ENCODE measurements around the gene PPP5C. TPM values are rescaled to one million over a fixed set of nuclear protein-coding genes. Genes with fewer than 3 reads are reported as not detected.

Gene PPP5C
- total and polyA plus RNA-seq, 4 donors = 19.0 to 50.5 (median 28.3) TPM

DNA sequence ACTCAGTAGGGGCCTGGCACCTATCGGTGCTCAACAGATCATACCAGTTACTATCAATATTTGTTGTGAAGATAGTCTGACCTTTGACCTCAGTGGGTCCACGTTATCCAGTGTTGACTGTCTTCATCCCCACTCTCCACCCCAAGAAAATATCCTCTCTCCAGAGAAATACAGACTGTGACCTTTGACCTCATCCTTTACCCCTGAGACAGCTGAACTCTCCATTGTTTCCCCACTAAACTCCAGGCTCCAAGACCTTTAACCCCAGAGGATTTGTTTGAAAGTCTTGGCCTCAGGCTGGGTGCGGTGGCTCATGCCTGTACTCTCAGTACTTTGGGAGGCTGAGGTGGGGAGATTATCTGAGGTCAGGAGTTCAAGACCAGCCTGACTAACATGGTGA lies 22.6 kb upstream of the PPP5C start:
- H3K4me3 ChIP-seq (ENCODE audit: low read depth in 1 of 3, low read length in 3 of 3) = no peak overlapping the region
- H3K36me3 ChIP-seq (ENCODE audit: control insufficient read depth in 4 of 4, insufficient read depth in 3 of 4, low read depth in 1 of 4, low read length in 3 of 4) = no peaks in the 10 kb centered on the region
- peaks cover 2 to 19% (median 13%) of the 10 kb centered on the region in 4 donors for H3K9me3 ChIP-seq (ENCODE audit: control insufficient read depth in 4 of 4, low read length in 3 of 4)
- H3K27me3 ChIP-seq (ENCODE audit: control insufficient read depth in 4 of 4, insufficient read depth in 4 of 4, low read length in 3 of 4) = no peaks in the 10 kb centered on the region
- 62% methylated on average over 3 of the region's 3 CpGs for WGBS
- no peak overlapping the region for H3K27ac ChIP-seq (ENCODE audit: low read depth in 1 of 2, low read length in 2 of 2)
- H3K4me1 ChIP-seq (ENCODE audit: control insufficient read depth in 4 of 4, insufficient read depth in 4 of 4, low read length in 3 of 4) = no peaks in the 10 kb centered on the region
- TF ChIP-seq NR2F2 (IDR thresholded peaks at IDR 0.05) = peak; percentile 60
- TF ChIP-seq, protein P1, sequence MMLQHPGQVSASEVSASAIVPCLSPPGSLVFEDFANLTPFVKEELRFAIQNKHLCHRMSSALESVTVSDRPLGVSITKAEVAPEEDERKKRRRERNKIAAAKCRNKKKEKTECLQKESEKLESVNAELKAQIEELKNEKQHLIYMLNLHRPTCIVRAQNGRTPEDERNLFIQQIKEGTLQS (IDR thresholded peaks at IDR 0.05) = no peak
- no peak for TF ChIP-seq GABPA (IDR thresholded peaks at IDR 0.05 in 1 of 2, conservative IDR thresholded peaks at IDR 0.05 in 1 of 2)
- no peak for DNase-seq (ENCODE audit: low spot score)
- H3K9ac ChIP-seq (ENCODE audit: low read depth in 1 of 2, low read length in 2 of 2) = no peak overlapping the region

DNA sequence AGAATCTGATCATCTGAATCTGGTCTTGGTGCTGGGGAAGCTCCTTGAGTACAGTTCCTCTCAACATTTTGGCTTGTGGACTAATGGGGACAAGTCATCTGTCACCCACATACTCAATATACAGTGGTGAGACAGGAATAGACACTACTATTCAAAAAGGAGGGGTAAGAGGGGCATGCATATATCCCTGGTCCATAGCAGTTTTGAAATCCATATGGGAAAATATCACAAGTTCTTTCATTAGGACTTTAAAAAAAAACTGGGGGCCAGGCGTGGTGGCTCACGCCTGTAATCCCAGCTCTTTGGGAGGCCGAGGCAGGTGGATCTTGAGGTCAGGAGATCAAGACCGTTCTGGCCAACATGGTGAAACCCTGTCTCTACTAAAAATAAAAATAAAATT lies 20.3 kb upstream of the PPP5C start:
- TF ChIP-seq RXRA (IDR thresholded peaks at IDR 0.05) (no peak), NR2F2 (IDR thresholded peaks at IDR 0.05) (no peak), SP1 (IDR thresholded peaks at IDR 0.05) (no peak), HNF4A (conservative IDR thresholded peaks at IDR 0.05) (no peak), EGR1 (IDR thresholded peaks at IDR 0.05; ENCODE audit: low read depth in 2 of 2) (no peak), YY1 (IDR thresholded peaks at IDR 0.05) (no peak)
- TF ChIP-seq, protein P1 (IDR thresholded peaks at IDR 0.05) = no peak

DNA sequence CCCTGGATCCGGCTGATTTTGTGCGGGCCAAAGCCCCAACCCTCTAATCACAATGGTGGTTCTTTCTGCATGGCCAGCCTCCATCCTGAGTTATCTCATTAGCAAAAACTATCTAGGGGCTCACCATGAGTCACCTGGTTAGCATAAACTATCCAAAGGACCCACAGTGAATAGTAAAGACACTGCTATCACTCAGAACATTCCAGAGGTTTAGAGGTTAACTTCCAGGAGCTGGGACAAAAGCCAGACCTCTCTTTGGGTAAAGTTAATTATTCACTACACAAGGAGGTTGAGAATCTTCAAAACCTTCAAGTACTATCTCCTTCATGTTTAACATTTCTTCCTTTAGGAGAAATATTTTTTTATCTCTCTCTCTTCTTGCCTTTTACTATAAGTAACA lies 18.8 kb upstream of the PPP5C start:
- H3K36me3 ChIP-seq (ENCODE audit: control insufficient read depth in 4 of 4, insufficient read depth in 3 of 4, low read depth in 1 of 4, low read length in 3 of 4) = no peaks in the 10 kb centered on the region
- no peak overlapping the region for H3K27ac ChIP-seq (ENCODE audit: low read depth in 1 of 2, low read length in 2 of 2)
- no peaks in the 10 kb centered on the region for H3K27me3 ChIP-seq (ENCODE audit: control insufficient read depth in 4 of 4, insufficient read depth in 4 of 4, low read length in 3 of 4)
- H3K9me3 ChIP-seq (ENCODE audit: control insufficient read depth in 4 of 4, low read length in 3 of 4) = peaks cover 2 to 19% (median 13%) of the 10 kb centered on the region in 4 donors
- 97% methylated on average over 2 of the region's 2 CpGs for WGBS
- H3K9ac ChIP-seq (ENCODE audit: low read depth in 1 of 2, low read length in 2 of 2) = no peak overlapping the region
- no peak for DNase-seq (ENCODE audit: low spot score)
- H3K4me1 ChIP-seq (ENCODE audit: control insufficient read depth in 4 of 4, insufficient read depth in 4 of 4, low read length in 3 of 4) = no peaks in the 10 kb centered on the region
- no peak for TF ChIP-seq JUND (IDR thresholded peaks at IDR 0.05)
- TF ChIP-seq EGR1 (IDR thresholded peaks at IDR 0.05; ENCODE audit: low read depth in 2 of 2) = no peak
- TF ChIP-seq, protein P2, sequence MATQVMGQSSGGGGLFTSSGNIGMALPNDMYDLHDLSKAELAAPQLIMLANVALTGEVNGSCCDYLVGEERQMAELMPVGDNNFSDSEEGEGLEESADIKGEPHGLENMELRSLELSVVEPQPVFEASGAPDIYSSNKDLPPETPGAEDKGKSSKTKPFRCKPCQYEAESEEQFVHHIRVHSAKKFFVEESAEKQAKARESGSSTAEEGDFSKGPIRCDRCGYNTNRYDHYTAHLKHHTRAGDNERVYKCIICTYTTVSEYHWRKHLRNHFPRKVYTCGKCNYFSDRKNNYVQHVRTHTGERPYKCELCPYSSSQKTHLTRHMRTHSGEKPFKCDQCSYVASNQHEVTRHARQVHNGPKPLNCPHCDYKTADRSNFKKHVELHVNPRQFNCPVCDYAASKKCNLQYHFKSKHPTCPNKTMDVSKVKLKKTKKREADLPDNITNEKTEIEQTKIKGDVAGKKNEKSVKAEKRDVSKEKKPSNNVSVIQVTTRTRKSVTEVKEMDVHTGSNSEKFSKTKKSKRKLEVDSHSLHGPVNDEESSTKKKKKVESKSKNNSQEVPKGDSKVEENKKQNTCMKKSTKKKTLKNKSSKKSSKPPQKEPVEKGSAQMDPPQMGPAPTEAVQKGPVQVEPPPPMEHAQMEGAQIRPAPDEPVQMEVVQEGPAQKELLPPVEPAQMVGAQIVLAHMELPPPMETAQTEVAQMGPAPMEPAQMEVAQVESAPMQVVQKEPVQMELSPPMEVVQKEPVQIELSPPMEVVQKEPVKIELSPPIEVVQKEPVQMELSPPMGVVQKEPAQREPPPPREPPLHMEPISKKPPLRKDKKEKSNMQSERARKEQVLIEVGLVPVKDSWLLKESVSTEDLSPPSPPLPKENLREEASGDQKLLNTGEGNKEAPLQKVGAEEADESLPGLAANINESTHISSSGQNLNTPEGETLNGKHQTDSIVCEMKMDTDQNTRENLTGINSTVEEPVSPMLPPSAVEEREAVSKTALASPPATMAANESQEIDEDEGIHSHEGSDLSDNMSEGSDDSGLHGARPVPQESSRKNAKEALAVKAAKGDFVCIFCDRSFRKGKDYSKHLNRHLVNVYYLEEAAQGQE (IDR thresholded peaks at IDR 0.05) = no peak
- TF ChIP-seq SP1 (IDR thresholded peaks at IDR 0.05) = no peak
- no peak for TF ChIP-seq RXRA (IDR thresholded peaks at IDR 0.05)
- TF ChIP-seq GABPA (IDR thresholded peaks at IDR 0.05 in 1 of 2, conservative IDR thresholded peaks at IDR 0.05 in 1 of 2) = no peak
- TF ChIP-seq YY1 (IDR thresholded peaks at IDR 0.05) = no peak
- TF ChIP-seq, protein P1 (IDR thresholded peaks at IDR 0.05) = no peak
- TF ChIP-seq FOXA2 (IDR thresholded peaks at IDR 0.05) = no peak
- TF ChIP-seq, protein P3, sequence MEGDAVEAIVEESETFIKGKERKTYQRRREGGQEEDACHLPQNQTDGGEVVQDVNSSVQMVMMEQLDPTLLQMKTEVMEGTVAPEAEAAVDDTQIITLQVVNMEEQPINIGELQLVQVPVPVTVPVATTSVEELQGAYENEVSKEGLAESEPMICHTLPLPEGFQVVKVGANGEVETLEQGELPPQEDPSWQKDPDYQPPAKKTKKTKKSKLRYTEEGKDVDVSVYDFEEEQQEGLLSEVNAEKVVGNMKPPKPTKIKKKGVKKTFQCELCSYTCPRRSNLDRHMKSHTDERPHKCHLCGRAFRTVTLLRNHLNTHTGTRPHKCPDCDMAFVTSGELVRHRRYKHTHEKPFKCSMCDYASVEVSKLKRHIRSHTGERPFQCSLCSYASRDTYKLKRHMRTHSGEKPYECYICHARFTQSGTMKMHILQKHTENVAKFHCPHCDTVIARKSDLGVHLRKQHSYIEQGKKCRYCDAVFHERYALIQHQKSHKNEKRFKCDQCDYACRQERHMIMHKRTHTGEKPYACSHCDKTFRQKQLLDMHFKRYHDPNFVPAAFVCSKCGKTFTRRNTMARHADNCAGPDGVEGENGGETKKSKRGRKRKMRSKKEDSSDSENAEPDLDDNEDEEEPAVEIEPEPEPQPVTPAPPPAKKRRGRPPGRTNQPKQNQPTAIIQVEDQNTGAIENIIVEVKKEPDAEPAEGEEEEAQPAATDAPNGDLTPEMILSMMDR (IDR thresholded peaks at IDR 0.05; ENCODE audit: low read depth, low read length, missing input control) = no peak
- H3K4me3 ChIP-seq (ENCODE audit: low read depth in 1 of 3, low read length in 3 of 3) = no peak overlapping the region

More for the DNA sequence above, 20.3 kb upstream of the PPP5C start:
- DNase-seq (ENCODE audit: low spot score) = no peak
- no peak overlapping the region for H3K27ac ChIP-seq (ENCODE audit: low read depth in 1 of 2, low read length in 2 of 2)
- H3K27me3 ChIP-seq (ENCODE audit: control insufficient read depth in 4 of 4, insufficient read depth in 4 of 4, low read length in 3 of 4) = no peaks in the 10 kb centered on the region
- H3K4me1 ChIP-seq (ENCODE audit: control insufficient read depth in 4 of 4, insufficient read depth in 4 of 4, low read length in 3 of 4) = no peaks in the 10 kb centered on the region
- H3K9me3 ChIP-seq (ENCODE audit: control insufficient read depth in 4 of 4, low read length in 3 of 4) = peaks cover 2 to 19% (median 13%) of the 10 kb centered on the region in 4 donors
- H3K36me3 ChIP-seq (ENCODE audit: control insufficient read depth in 4 of 4, insufficient read depth in 3 of 4, low read depth in 1 of 4, low read length in 3 of 4) = no peaks in the 10 kb centered on the region
- H3K9ac ChIP-seq (ENCODE audit: low read depth in 1 of 2, low read length in 2 of 2) = no peak overlapping the region
- WGBS = 93% methylated on average over 4 of the region's 4 CpGs
- H3K4me3 ChIP-seq (ENCODE audit: low read depth in 1 of 3, low read length in 3 of 3) = no peak overlapping the region

Data from liver (tissue), 9 donors.